Naive B cell (primary cell): Measurements from ENCODE around the gene PSMB3. TPM values are rescaled to one million over a fixed set of nuclear protein-coding genes. Genes with fewer than 3 reads are reported as not detected.
"Not testable (repeated sequence)": the region's sequence is repeated elsewhere in the genome, so short reads cannot be mapped to it uniquely, and the experiment has no call there.

Experiments
- ATAC-seq, 2 donors: fragments of 150-1000 bp; cut with Tn5 transposase; 2 replicates each; pipeline ENCODE4 v1.10.0; 2021; ENCODE audit warnings: low read depth in 2 of 2, mild to moderate bottlenecking in 2 of 2, moderate library complexity in 2 of 2
- DNase-seq: peaks from one replicate; pipeline ENCODE4 v3.0.0; 2022
- H3K27ac Mint-ChIP-seq, 6 donors: one replicate each; pipeline ENCODE4 v1.8.0; 2020 to 2022; ENCODE audit warnings: mild to moderate bottlenecking in 6 of 6, mixed read lengths in 6 of 6, moderate library complexity in 5 of 6, inconsistent platforms in 2 of 6
- H3K27me3 Mint-ChIP-seq, 3 donors: one replicate each; pipeline ENCODE4 v1.8.0; 2021 to 2022; ENCODE audit warnings: mixed read lengths in 3 of 3, mild to moderate bottlenecking in 1 of 3
- H3K36me3 Mint-ChIP-seq, 2 donors: one replicate each; pipeline ENCODE4 v1.8.0; 2020 to 2022; ENCODE audit warnings: mixed read lengths in 2 of 2, inconsistent platforms in 1 of 2, mild to moderate bottlenecking in 1 of 2
- H3K4me1 Mint-ChIP-seq, 3 donors: one replicate each; pipeline ENCODE4 v1.8.0; 2020 to 2022; ENCODE audit warnings: mixed read lengths in 3 of 3, inconsistent platforms in 1 of 3, mild to moderate bottlenecking in 1 of 3, moderate library complexity in 1 of 3
- H3K4me3 Mint-ChIP-seq, 8 donors: one replicate each; pipeline ENCODE4 v1.8.0; 2020 to 2022; ENCODE audit warnings: mild to moderate bottlenecking in 8 of 8, mixed read lengths in 8 of 8, moderate library complexity in 8 of 8, inconsistent platforms in 2 of 8
- H3K9me3 Mint-ChIP-seq, 7 donors: one replicate each; pipeline ENCODE4 v1.8.0; 2020 to 2022; ENCODE audit warnings: mixed read lengths in 7 of 7, mild to moderate bottlenecking in 5 of 7, inconsistent platforms in 2 of 7, moderate library complexity in 1 of 7
- polyA plus RNA-seq, 6 donors: library from polyadenylated mRNA; unstranded; fragments of 300-500 nt; fragmentation: Illumina TruSeq; gene quantifications; one replicate each; pipeline ENCODE4 v1.2.3, GENCODE V29; 2021; ENCODE audit warnings: low read depth in 6 of 6

The PSMB3 gene
- polyA plus RNA-seq, 6 donors from 2014 or later, result 326 to 642 (median 411) TPM

DNA sequence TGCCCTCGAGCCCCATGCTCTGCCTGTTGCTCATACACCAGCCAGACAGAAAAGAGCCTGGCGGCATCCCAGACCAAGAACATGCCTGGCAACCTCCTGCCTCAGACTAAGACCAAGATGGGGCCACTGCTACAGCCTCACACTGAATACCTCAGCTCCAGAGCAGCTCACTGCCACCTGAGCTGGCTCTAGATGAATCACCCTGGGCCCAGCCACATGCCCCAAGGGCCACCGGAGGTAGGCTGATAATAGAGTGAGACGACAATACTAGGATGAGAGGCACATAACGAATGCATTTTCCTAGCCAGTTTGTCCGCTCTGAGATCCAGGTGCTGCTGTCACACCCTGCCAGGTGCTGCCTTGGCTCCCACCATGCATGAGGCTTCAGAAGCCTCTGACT, 33.8 kb downstream of the PSMB3 start:
- DNase-seq, result no peak
- no peaks in the 10 kb centered on the region for H3K27me3 Mint-ChIP-seq
- peaks cover 3 to 14% (median 9%) of the 10 kb centered on the region in 3 donors for H3K4me1 Mint-ChIP-seq
- ATAC-seq, result no peak
- H3K36me3 Mint-ChIP-seq, result peaks cover 0 to 8% of the 10 kb centered on the region in 2 donors
- H3K4me3 Mint-ChIP-seq, result no peak overlapping the region
- H3K9me3 Mint-ChIP-seq, result no peaks in the 10 kb centered on the region
- no peak overlapping the region for H3K27ac Mint-ChIP-seq

DNA sequence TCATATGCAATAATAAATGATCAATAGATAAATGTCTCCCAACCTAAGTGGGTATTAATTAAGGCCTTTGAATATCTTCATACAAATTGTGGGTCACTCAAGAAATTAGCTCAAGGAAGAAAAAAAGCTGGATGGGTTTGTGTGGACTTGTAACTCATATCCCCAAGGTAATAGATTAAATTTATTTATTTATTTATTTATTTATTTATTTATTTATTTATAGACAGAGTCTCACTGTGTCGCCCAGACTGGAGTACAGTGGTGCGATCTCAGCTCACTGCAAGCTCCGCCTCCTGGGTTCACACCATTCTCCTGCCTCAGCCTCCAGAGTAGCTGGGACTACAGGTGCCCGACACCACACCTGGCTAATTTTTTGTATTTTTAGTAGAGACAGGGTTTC, 35.5 kb downstream of the PSMB3 start:
- Mint-ChIP-seq H3K27ac (peak overlapping the region in 1 of 6 donors; percentile 44), H3K4me1 (peaks cover 3 to 16% (median 14%) of the 10 kb centered on the region in 3 donors)
- H3K36me3 Mint-ChIP-seq, H3K27me3 Mint-ChIP-seq, H3K4me3 Mint-ChIP-seq, H3K9me3 Mint-ChIP-seq, ATAC-seq, DNase-seq: not testable (repeated sequence)

DNA sequence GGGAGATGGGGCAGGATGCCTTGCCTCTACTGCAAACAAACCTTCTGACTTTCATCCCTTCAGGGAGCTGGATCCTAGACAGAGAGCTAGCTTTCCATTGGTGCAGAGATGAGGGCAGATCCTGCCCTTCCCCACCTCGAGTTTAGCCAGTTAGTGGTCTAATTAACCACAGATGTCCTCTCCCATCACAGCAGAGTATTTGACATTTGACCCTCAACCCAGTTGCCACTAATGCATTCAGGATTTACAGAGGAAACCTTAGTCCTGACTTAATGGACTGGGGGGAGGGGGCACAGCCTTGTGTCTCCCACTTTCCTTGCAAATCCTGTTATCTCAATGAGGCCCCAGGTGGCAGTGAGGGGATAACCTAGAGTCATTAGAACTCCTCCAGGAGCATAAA, 36.6 kb downstream of the PSMB3 start:
- Mint-ChIP-seq H3K36me3 (peaks cover 0 to 8% of the 10 kb centered on the region in 2 donors), H3K4me3 (no peak overlapping the region), H3K4me1 (peaks cover 6 to 22% (median 19%) of the 10 kb centered on the region in 3 donors), H3K9me3 (no peaks in the 10 kb centered on the region), H3K27ac (peak overlapping the region in 3 of 6 donors; percentile 22 to 56 (median 51)), H3K27me3 (no peaks in the 10 kb centered on the region)
- no peak for ATAC-seq
- DNase-seq, result no peak

DNA sequence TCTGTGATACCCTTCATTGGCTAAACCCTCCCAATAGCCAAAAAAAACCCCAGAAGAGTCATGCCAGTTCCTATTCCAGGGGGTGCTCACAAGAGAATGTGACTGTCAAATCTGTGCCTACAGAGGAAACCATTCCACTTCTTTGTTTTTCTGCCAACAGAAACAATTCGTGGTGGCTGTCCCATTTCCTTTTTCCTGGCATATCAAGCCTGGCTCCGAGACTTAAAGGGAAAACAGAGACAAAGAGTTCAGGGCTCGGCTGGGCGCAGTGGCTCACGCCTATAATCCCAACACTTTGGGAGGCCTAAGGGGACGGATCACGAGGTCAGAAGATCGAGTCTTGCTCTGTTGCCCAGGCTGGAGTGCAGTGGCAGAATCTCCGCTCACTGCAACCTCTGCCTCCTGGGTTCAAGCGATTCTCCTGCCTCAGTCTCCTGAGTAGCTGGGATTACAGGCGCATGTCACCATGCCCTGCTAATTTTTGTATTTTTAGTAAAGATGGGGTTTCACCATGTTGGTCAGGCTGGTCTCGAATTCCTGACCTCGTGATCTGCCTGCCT, 37.7 kb downstream of the PSMB3 start:
- H3K27me3 Mint-ChIP-seq, H3K27ac Mint-ChIP-seq, DNase-seq, H3K9me3 Mint-ChIP-seq, ATAC-seq, H3K4me3 Mint-ChIP-seq, H3K36me3 Mint-ChIP-seq: not testable (repeated sequence)
- peaks cover 6 to 26% (median 21%) of the 10 kb centered on the region in 3 donors for H3K4me1 Mint-ChIP-seq

DNA sequence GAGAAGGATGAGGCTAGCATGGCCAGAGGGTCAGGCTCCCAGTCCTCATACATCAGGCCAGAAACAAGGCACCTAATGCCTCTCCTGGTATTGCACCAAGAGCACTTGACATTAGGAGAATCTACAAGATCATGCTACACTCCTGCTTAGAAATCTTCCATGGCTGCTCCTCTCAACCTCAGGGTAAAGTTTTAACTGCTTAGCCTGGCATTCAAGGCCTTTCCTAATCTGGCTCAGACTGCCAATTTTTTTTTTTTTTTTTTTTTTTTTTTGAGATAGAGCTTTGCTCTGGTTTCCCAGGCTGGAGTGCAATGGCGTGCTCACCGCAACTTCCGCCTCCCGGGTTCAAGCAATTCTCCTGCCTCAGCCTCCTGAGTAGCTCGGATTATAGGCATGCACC, 38.6 kb downstream of the PSMB3 start:
- no peak overlapping the region for H3K27ac Mint-ChIP-seq
- H3K4me1 Mint-ChIP-seq, result peaks cover 3 to 29% (median 28%) of the 10 kb centered on the region in 3 donors
- no peaks in the 10 kb centered on the region for H3K9me3 Mint-ChIP-seq
- H3K36me3 Mint-ChIP-seq, result peaks cover 0 to under 1% of the 10 kb centered on the region in 2 donors
- ATAC-seq (no peak), DNase-seq (no peak)
- H3K4me3 Mint-ChIP-seq, result no peak overlapping the region
- no peaks in the 10 kb centered on the region for H3K27me3 Mint-ChIP-seq

DNA sequence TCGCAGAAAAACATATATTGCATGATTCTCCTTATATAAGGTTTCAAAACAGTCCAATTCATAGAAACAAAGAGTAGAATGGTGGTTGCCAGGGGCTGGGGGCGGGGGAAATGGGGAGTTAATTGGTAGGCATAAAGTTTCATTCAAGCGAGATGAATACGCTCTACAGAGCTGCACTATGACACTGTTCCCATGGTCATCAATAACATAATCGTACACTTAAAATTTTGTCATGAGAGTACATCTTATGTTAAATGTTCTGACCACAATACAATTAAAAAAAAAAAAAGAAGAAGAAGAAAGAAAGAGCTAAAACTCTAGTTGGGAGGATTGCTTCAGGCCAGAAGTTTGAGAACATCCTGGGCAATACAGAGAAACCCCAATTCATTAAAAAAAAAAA, 41.7 kb downstream of the PSMB3 start:
- no peak for ATAC-seq
- DNase-seq, result no peak
- Mint-ChIP-seq H3K27me3 (no peaks in the 10 kb centered on the region), H3K4me3 (no peak overlapping the region), H3K27ac (peak overlapping the region in 1 of 6 donors; percentile 30), H3K9me3 (no peaks in the 10 kb centered on the region), H3K36me3 (peaks cover 0 to 6% of the 10 kb centered on the region in 2 donors), H3K4me1 (peaks cover 28 to 52% (median 43%) of the 10 kb centered on the region in 3 donors)

DNA sequence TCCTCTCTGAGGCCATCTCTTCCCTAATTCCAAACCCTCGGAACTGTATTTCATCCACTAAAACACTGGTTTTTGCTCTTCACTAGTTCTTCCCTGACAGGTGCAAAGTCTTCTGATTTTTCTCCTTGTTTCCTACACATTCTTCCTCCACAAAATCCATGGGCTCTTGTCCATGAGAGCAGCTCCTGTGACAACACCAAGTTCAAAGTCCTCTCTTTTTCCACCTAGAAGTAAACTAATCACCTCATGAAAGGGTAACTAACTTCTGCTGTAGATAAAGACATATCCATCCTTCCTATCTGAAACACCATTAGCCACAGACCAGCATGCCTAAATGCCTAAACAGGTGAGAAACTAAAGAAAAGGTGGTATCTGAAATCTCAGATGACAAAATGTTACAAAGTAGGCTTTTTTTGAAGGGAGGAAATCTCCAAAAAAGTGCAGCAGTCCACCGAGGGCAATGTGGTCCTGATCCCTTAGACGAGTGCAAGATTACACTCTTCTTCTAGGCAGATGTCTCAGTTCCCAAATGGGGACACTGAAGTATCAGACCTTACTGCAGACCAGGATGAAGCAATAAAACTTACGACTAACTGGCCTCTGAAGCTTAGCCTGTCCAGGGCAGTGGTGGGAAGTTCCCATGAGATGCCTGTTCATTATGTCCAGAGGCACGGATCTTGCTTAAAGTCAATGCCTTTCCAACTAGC, 44.1 kb downstream of the PSMB3 start:
- ATAC-seq (no peak), DNase-seq (no peak)
- Mint-ChIP-seq H3K4me1 (peaks cover 35 to 51% (median 46%) of the 10 kb centered on the region in 3 donors), H3K36me3 (peaks cover 5 to 6% of the 10 kb centered on the region in 2 donors), H3K4me3 (peak overlapping the region in 3 of 8 donors; percentile 66 to 98 (median 94)), H3K27me3 (no peaks in the 10 kb centered on the region), H3K27ac (peak overlapping the region in 1 of 6 donors; percentile 11), H3K9me3 (no peaks in the 10 kb centered on the region)

DNA sequence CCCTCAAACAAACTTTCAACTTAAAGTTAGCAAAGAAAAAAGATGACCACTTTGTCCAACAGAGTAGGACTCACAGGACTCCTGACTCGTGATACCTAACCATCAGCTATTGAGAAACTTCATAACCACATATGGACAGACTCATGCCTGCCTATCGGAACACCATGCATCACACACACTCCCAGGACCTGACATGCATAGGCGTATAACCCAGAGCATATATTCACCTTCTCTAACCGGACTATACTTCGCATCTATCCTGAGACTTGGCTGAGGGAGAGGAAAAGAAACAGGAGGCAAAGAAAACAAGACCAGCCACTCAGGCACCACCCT, 44.6 kb downstream of the PSMB3 start:
- Mint-ChIP-seq H3K4me3 (peak overlapping the region in 6 of 8 donors; percentile 61 to 98 (median 80)), H3K27me3 (no peaks in the 10 kb centered on the region), H3K36me3 (peaks cover 6 to 11% of the 10 kb centered on the region in 2 donors), H3K4me1 (peaks cover 35 to 50% (median 46%) of the 10 kb centered on the region in 3 donors), H3K27ac (peak overlapping the region in 3 of 6 donors; percentile 25 to 65 (median 25)), H3K9me3 (no peaks in the 10 kb centered on the region)
- no peak for ATAC-seq
- DNase-seq, result no peak

DNA sequence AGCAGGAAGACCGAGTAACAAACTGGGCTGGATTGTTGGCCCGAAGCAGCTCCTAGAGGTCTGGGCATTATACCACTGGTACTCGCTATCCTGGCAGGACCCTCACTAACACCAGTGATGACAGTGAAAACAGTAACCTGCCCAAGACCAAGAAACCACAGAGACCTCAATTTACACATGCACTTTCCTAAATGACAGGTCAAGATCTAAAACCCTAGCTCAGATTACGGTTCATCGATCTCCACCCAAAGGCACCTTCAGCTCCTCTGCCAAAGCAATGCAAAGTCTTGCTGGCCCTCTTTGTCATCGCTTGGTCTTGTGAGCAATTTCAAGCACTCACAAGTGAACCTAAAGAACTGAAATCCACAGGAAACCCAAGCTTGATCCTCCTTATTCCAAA, 45.3 kb downstream of the PSMB3 start:
- peak overlapping the region; percentile 28 to 88 (median 66) for H3K27ac Mint-ChIP-seq
- ATAC-seq, result no peak
- no peaks in the 10 kb centered on the region for H3K9me3 Mint-ChIP-seq
- no peaks in the 10 kb centered on the region for H3K27me3 Mint-ChIP-seq
- no peak for DNase-seq
- H3K4me1 Mint-ChIP-seq, result peaks cover 35 to 46% (median 45%) of the 10 kb centered on the region in 3 donors
- H3K4me3 Mint-ChIP-seq, result peak overlapping the region; percentile 87 to 98 (median 96)
- H3K36me3 Mint-ChIP-seq, result peaks cover 6 to 12% of the 10 kb centered on the region in 2 donors

DNA sequence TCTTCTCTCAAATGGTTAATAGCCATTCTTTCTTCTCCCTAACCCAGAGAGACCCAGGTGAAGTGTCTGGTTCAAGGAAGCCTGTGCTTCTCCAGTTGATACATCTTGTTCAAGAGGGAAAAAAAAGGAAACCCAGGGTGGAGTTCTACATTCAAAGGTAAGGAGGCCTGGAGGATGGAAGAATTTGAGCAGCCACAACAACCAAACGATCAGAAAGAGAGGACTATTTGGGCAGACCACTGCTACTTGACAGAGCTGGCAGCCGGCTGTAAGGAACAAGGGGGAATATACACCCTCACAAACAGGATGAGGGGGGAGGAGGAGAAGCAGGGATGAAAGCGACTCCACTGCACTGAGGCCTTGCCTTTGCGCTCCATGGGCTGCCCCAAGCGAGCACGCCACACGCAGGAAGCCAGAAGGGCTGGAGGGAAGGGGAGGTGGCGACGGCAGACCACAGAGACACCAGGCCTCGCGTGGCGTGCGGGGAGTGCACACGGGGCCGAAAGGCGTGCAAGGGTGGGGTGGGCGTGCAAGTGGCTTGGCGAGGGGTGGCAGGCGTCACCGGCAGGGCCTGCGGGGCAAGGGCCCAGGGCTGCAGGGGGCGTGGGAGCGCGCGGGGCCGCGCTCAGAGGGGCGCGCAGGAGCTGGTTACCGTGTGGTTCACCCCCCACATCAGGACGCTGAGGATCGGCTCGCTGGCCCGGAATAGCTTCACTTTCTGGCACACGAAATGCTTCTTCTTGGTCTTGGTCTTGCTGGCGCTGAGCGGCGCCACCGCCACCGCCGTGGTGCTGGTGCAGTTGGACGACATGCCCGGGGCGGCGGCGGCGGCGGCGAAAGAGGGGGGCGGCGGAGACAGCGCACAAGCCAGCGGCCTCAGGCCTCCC, 46.3 kb downstream of the PSMB3 start:
- Mint-ChIP-seq H3K27ac (peak overlapping the region; percentile 75 to 96 (median 90)), H3K27me3 (no peaks in the 10 kb centered on the region), H3K4me1 (peaks cover 35 to 45% (median 42%) of the 10 kb centered on the region in 3 donors), H3K36me3 (peaks cover 6 to 14% of the 10 kb centered on the region in 2 donors), H3K4me3 (peak overlapping the region; percentile 87 to 98 (median 96)), H3K9me3 (no peaks in the 10 kb centered on the region)
- ATAC-seq (peak; percentile 30 to 34), DNase-seq (no peak)

DNA sequence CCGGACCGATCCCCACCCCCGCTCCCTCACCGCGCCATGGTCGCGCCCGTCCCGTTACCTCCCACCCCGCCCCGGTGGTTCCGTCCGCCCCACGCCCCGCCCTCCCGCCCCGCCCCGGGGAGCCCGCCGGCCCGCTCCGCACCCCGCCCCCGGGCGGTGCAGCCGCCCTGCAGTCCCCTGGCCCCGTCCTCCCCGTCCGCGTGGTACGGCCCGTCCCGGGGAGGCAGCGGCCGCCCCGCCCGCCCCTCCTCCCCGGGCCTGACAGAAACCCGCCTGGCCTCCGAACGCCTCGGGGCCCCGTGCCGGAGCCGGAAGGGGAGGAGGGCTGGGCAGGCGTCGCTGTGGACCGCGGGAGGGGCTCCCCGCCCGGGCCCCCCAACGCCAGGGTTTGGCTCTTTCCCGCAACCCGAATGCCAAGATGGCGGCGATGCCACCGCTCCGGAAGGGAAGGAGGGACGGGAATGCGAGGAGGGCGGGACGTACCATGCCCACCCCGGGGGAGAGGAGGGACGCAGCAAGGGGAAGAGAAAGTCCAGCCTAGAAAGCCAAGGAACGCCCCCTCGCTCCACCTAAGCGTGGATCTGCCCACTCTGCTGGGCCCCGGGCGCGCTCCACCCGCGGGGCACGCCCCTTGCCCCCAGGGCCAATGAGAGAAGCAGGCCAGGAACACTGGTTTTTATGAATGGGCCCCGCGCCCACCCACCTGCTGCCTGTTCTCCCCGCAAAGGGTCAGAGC, 47.1 kb downstream of the PSMB3 start, which contains the start of gene PIP4K2B:
Gene PIP4K2B, minus strand, starts transcription at position 56 of the 736 bp plus-strand sequence. CDS start 132 bp downstream, outside the sequence.
- Mint-ChIP-seq H3K4me3 (peak within 1 kb of the TSS; percentile 87 to 98 (median 96)), H3K27me3 (no peaks in the 10 kb centered on the region), H3K9me3 (no peaks in the 10 kb centered on the region), H3K36me3 (peaks cover 6 to 17% of the 10 kb centered on the region in 2 donors), H3K27ac (peak within 1 kb of the TSS; percentile 75 to 96 (median 91)), H3K4me1 (peaks cover 32 to 39% (median 34%) of the 10 kb centered on the region in 3 donors)
- ATAC-seq (peak; percentile 79), DNase-seq (peak; percentile 89)

DNA sequence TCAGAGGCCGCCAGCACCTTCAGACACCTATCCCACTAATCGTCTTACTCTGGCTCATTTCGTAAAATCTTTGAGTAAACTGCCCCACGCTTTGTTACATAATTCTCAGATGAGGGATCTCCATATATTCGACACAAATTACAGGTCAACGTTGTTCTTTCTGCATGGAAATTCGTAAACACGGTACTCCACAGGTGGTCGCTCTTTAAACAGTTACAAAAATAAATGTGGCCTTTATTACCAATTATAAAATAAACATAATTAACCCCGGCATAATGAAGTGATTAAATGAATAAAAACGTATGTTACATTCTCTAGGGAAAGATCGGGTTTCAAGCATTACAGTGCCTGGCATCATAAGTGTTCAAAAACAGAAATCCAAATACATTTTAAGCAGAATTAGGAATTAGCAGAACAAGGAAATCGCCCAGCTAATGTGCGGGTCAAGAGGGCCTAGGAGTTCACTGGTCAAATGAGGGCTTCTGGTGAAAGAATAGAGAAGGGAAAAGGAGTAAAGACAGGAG, 47.8 kb downstream of the PSMB3 start:
- Mint-ChIP-seq H3K4me1 (peaks cover 32 to 39% (median 34%) of the 10 kb centered on the region in 3 donors), H3K36me3 (peaks cover 6 to 17% of the 10 kb centered on the region in 2 donors), H3K27ac (peak overlapping the region; percentile 38 to 94 (median 76)), H3K4me3 (peak overlapping the region; percentile 80 to 98 (median 90)), H3K9me3 (no peaks in the 10 kb centered on the region), H3K27me3 (no peaks in the 10 kb centered on the region)
- ATAC-seq (no peak), DNase-seq (no peak)
